Hepatocyte (in vitro differentiated cells): ENCODE data around the gene PLIN4. TPM values are rescaled to one million over a fixed set of nuclear protein-coding genes. Genes with fewer than 3 reads are reported as not detected.

ENCODE experiments used
- DNase-seq: peaks from one replicate; pipeline ENCODE4 v3.0.0-alpha.2; 2016; ENCODE audit warnings: low spot score
- H2AFZ ChIP-seq: fragments of 200-600 bp; sonication (generic); 2 replicates; pipeline ENCODE4 v1.6.0; 2016; ENCODE audit warnings: antibody characterized with exemption, mild to moderate bottlenecking
- H3K27ac ChIP-seq: fragments of 200-600 bp; sonication (generic); 2 replicates; pipeline ENCODE4 v1.5.1; 2016; ENCODE audit warnings: mild to moderate bottlenecking
- H3K27me3 ChIP-seq: fragments of 200-600 bp; sonication (generic); 2 replicates; pipeline ENCODE4 v1.6.1; 2016
- H3K36me3 ChIP-seq: fragments of 200-600 bp; sonication (generic); replicated peaks from 2 replicates; pipeline ENCODE4 v1.5.1; 2016; ENCODE audit warnings: low read depth; ENCODE audit not compliant: insufficient read depth
- H3K4me1 ChIP-seq: fragments of 200-600 bp; sonication (generic); 2 replicates; pipeline ENCODE4 v1.5.1; 2016; ENCODE audit warnings: mild to moderate bottlenecking, moderate library complexity; ENCODE audit not compliant: insufficient read depth
- H3K4me2 ChIP-seq: fragments of 200-600 bp; sonication (generic); 2 replicates; pipeline ENCODE4 v1.6.0; 2016
- H3K4me3 ChIP-seq: fragments of 200-600 bp; sonication (generic); 2 replicates; pipeline ENCODE4 v1.5.1; 2016; ENCODE audit warnings: mild to moderate bottlenecking
- H3K79me2 ChIP-seq: fragments of 200-600 bp; sonication (generic); 2 replicates; pipeline ENCODE4 v1.6.0; 2017; ENCODE audit warnings: mild to moderate bottlenecking
- H3K9me2 ChIP-seq: fragments of 200-600 bp; sonication (generic); replicated peaks from 2 replicates; pipeline ENCODE4 v1.6.0; 2017; ENCODE audit warnings: mild to moderate bottlenecking; ENCODE audit not compliant: insufficient read depth
- H3K9me3 ChIP-seq: fragments of 200-600 bp; sonication (generic); 2 replicates; pipeline ENCODE4 v1.5.1; 2016; ENCODE audit warnings: low read depth, mild to moderate bottlenecking
- H4K20me1 ChIP-seq: fragments of 200-600 bp; sonication (generic); 2 replicates; pipeline ENCODE4 v1.6.0; 2016; ENCODE audit warnings: mild to moderate bottlenecking; ENCODE audit not compliant: insufficient read depth, poor library complexity, severe bottlenecking
- CTCF ChIP-seq: fragments of 200-600 bp; sonication (generic); IDR thresholded peaks from 2 replicates; pipeline ENCODE4 v1.5.1; 2016; ENCODE audit warnings: antibody characterized with exemption, mild to moderate bottlenecking; ENCODE audit not compliant: poor library complexity
- EZH2 ChIP-seq: fragments of 200-600 bp; sonication (generic); IDR thresholded peaks from 2 replicates; pipeline ENCODE4 v1.6.1; 2016; ENCODE audit warnings: antibody characterized with exemption, mild to moderate bottlenecking, borderline replicate concordance
- EZH2phosphoT487 ChIP-seq: fragments of 200-600 bp; sonication (generic); IDR thresholded peaks from one replicate; pipeline ENCODE4 v1.6.1; 2018; ENCODE audit warnings: antibody characterized with exemption, mild to moderate bottlenecking, low read depth, moderate library complexity; ENCODE audit not compliant: unreplicated experiment, severe bottlenecking
- WGBS: methylation state at CpG from one replicate; pipeline ENCODE4 v1.1.6; 2016; ENCODE audit warnings: low lambda C conversion rate; ENCODE audit errors: missing lambda C conversion rate; 5-methylcytosine and 5-hydroxymethylcytosine counted together
- polyA plus RNA-seq: library from polyadenylated mRNA; unstranded; fragments of >200 nt; fragmentation: Nextera tagmentation; extraction: Ambion mirVana; gene quantifications from 2 replicates; pipeline ENCODE4 v1.2.1, GENCODE V29; 2016
- total RNA-seq: library from RNA; depleted of rRNA; stranded (reverse); fragments of >200 nt; gene quantifications from 2 replicates; pipeline ENCODE4 v1.2.3, GENCODE V29; 2014

Gene PLIN4
- total and polyA plus RNA-seq, 2 experiments from 2014 or later: 0.17 to 0.27 TPM

- H3K27me3 ChIP-seq: no peaks in the 10 kb centered on the region
- no peaks in the 10 kb centered on the region for H3K36me3 ChIP-seq
- no peak within 1 kb of the TSS for H2AFZ ChIP-seq
- H3K4me3 ChIP-seq: no peak within 1 kb of the TSS
- no peaks in the 10 kb centered on the region for H3K9me2 ChIP-seq
- H3K9me3 ChIP-seq: no peaks in the 10 kb centered on the region
- no peaks in the 10 kb centered on the region for H3K4me1 ChIP-seq
- peak within 1 kb of the TSS; percentile 72 for H3K4me2 ChIP-seq
- WGBS: 94% methylated on average over 13 of the region's 13 CpGs
- DNase-seq: peak; percentile 2
- TF ChIP-seq EZH2 (no peak), CTCF (no peak), EZH2phosphoT487 (no peak)
- no peaks in the 10 kb centered on the region for H3K79me2 ChIP-seq
- no peaks in the 10 kb centered on the region for H4K20me1 ChIP-seq
- no peak within 1 kb of the TSS for H3K27ac ChIP-seq
Measured at GRCh38 chr19:4559569-4559968, 41.3 kb upstream of the PLIN4 start, which contains the start of gene SEMA6B. TSS of gene SEMA6B (minus strand) at chr19:4559684. CDS start at chr19:4558457, 1,227 bp downstream.

GRCh38 chr19:4557971-4558941, 40.0 kb upstream of the PLIN4 start:
- H3K27ac ChIP-seq: no peak overlapping the region
- no peaks in the 10 kb centered on the region for H4K20me1 ChIP-seq
- H3K79me2 ChIP-seq: no peaks in the 10 kb centered on the region
- peak overlapping the region; percentile 72 for H3K4me2 ChIP-seq
- H3K9me2 ChIP-seq: no peaks in the 10 kb centered on the region
- H2AFZ ChIP-seq: no peak overlapping the region
- no peaks in the 10 kb centered on the region for H3K4me1 ChIP-seq
- no peaks in the 10 kb centered on the region for H3K9me3 ChIP-seq
- WGBS: 35% methylated on average over 34 of the region's 44 CpGs
- TF ChIP-seq CTCF (peak; percentile 95), EZH2phosphoT487 (no peak)
- H3K4me3 ChIP-seq: no peak overlapping the region
- H3K36me3 ChIP-seq: no peaks in the 10 kb centered on the region
- no peaks in the 10 kb centered on the region for H3K27me3 ChIP-seq
- peak; percentile 52 for DNase-seq

GRCh38 chr19:4557144-4557970, 39.1 kb upstream of the PLIN4 start:
- Histone ChIP-seq H3K4me2 (no peak overlapping the region), H3K9me2 (no peaks in the 10 kb centered on the region), H3K9me3 (no peaks in the 10 kb centered on the region), H3K4me3 (no peak overlapping the region), H3K79me2 (no peaks in the 10 kb centered on the region), H3K4me1 (no peaks in the 10 kb centered on the region), H3K27me3 (no peaks in the 10 kb centered on the region), H4K20me1 (no peaks in the 10 kb centered on the region), H2AFZ (no peak overlapping the region), H3K36me3 (no peaks in the 10 kb centered on the region), H3K27ac (no peak overlapping the region)
- TF ChIP-seq CTCF: no peak
- TF ChIP-seq EZH2: no peak
- TF ChIP-seq EZH2phosphoT487: no peak
- WGBS: 91% methylated on average over 30 of the region's 33 CpGs
- peak; percentile 12 for DNase-seq
